NCI-H1417 (cell line): ENCODE data around the gene GNAT2.

Source experiments
- DNase-seq, 3 experiments: peaks; one replicate each; lab custom pipeline; 2025; lab: John Stamatoyannopoulos, UW

GNAT2 gene

DNA sequence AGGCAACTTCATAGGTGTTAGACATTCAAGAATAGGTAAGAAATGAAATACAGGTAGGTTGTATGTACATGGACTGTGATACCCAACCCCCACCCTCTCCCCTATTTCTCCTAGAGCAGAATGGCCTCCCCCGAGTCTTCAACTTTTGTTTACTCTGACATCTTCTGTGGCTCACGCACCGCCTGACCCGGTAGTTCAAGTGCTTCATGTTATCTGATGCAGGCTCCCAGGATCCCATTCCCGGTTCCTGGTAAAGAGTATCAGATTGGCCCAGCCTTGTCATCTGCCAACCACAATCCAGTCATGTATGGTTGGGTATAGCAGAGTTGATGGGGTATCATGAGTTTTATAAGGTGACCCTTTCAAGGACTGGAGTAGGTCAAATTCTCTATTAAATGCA, 61.9 kb downstream of the GNAT2 start:
- DNase-seq = no peak

DNA sequence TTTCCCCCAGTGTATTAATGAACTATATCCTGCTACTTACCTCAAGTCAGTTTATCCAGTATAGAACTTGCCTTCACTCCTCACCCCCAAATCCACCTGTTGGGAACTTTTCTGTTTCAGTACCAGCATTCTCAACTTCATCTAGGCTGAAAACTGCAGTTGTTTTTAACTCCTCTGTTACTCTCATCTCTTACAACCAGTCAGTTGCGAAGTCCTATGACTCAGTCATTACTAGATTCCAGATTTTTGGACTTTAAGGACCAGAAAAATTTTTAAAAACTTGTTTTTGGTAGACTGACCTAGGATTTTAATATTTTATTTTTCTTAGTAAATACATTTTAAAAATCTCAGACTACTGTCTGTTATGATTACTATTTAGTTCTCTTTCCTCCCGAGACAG, 62.9 kb downstream of the GNAT2 start:
- DNase-seq = no peak
